Measurements from ENCODE around the gene SCPEP1.

Gene SCPEP1

GRCh38 chr17:57004944-57005579, 27.1 kb downstream of the SCPEP1 start:
- no peak for DNase-seq

- no peak for DNase-seq
Measured at GRCh38 chr17:57006040-57006439, 28.1 kb downstream of the SCPEP1 start.

- DNase-seq = no peak
Measured at GRCh38 chr17:57008958-57009357, 31.0 kb downstream of the SCPEP1 start.

GRCh38 chr17:57009737-57010445, 32.0 kb downstream of the SCPEP1 start:
- peak in 2 of 4 experiments; percentile 5 to 21 for DNase-seq

- DNase-seq = no peak
Measured at GRCh38 chr17:57010487-57010886, 32.6 kb downstream of the SCPEP1 start.

GRCh38 chr17:57011491-57012015, 33.6 kb downstream of the SCPEP1 start:
- DNase-seq = no peak

- DNase-seq = no peak
Measured at GRCh38 chr17:57016071-57016763, 38.3 kb downstream of the SCPEP1 start.

- DNase-seq = no peak
Measured at GRCh38 chr17:57016764-57017116, 38.8 kb downstream of the SCPEP1 start.

- no peak for DNase-seq
Measured at GRCh38 chr17:57017625-57018024, 39.7 kb downstream of the SCPEP1 start.

GRCh38 chr17:57020208-57020607, 42.3 kb downstream of the SCPEP1 start:
- DNase-seq = no peak

GRCh38 chr17:57021226-57021940, 43.5 kb downstream of the SCPEP1 start:
- DNase-seq = no peak

GRCh38 chr17:57025876-57026275, 47.9 kb downstream of the SCPEP1 start:
- no peak for DNase-seq

- no peak for DNase-seq
Measured at GRCh38 chr17:57027852-57028251, 49.9 kb downstream of the SCPEP1 start.

GRCh38 chr17:57032343-57032742, 54.4 kb downstream of the SCPEP1 start:
- no peak for DNase-seq

- DNase-seq = no peak
Measured at GRCh38 chr17:57033296-57033695, 55.4 kb downstream of the SCPEP1 start.

- no peak for DNase-seq
Measured at GRCh38 chr17:57034807-57035754, 57.1 kb downstream of the SCPEP1 start.

- no peak for DNase-seq
Measured at GRCh38 chr17:57035971-57036481, 58.1 kb downstream of the SCPEP1 start.

- DNase-seq = no peak
Measured at GRCh38 chr17:57037411-57037810, 59.5 kb downstream of the SCPEP1 start.

GRCh38 chr17:57038486-57038885, 60.6 kb downstream of the SCPEP1 start:
- no peak for DNase-seq

GRCh38 chr17:57040571-57040970, 62.6 kb downstream of the SCPEP1 start:
- no peak for DNase-seq

- no peak for DNase-seq
Measured at GRCh38 chr17:57043276-57043675, 65.3 kb downstream of the SCPEP1 start.

All from activated CD4-positive, CD25-positive, alpha-beta regulatory T cell (primary cell).